ENCODE measurements around the gene NSUN7.
A peak's percentile ranks its signal among the peaks of the same experiment; 100 is the strongest.
"Not testable (repeated sequence)": the region's sequence is repeated elsewhere in the genome, so short reads cannot be mapped to it uniquely, and the experiment has no call there.

The NSUN7 gene, protein sequence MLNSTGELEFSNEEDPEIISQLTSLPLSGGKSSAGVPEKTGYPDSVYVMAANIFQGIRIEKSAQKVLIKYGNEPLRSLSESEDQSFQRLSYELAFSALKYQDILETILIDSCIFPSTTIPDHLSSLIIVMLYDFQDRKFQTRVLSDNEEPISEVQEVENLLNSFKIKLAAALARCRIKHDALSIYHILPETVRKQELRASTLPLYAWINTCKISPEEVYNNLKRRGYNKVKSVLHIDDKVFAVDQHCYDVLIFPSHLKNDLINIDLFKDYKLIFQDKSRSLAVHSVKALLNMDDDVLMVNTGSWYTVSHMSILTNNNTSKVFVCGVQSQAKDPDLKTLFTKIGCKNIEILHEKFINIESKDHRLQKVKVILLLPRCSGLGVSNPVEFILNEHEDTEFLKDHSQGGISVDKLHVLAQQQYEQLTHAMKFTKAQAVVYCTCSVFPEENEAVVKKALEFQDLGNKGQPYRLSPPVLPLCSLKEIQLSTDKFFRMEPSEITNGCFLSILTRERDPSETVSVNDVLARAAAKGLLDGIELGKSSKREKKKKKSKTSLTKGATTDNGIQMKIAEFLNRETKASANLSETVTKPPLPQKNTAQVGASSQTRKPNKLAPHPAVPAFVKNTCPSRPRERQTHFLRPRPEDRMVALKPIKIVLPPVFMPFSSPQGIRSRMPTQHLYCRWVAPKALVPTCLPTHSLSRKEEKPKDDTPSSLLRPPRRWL

DNA sequence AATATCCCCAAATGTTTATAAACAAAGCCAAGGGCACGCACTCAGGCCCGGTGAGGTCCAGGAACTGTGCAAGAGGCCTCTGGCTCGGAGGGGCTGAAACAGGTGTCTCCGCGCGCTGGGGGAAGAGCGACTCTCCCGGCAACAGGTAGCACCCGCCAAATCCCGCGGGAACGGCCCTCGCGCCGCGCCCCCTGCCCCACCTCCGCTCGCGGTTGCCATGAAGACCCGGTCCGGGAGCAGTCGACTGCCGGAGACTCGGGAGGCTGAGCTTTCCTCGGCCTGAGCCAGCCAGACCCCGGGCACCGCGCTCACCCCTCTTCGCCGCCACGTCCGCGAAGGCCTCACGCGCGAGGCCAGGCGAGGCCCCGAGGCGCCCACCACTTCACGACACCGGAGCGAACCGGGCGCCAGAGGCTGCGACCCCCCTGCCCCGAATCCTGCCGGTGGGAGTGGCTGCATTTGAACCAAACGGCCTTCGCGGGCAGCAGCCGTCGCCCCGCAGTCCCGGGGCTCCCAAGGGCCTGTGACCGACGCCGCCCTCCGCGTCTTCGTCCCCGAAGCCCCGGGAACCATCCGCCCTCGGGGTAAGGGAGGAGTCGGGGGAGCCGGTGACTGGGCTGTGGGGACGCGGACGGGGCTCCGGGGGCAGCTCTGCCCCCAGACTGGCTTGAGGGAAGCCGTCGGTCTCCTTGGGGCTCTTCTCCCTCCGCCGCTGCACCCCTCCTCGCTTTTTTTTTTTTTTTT, at the start of gene NSUN7:
TSS of gene NSUN7 (plus strand) at position 239 of the 744 bp plus-strand sequence. CDS start 739 bp downstream, outside the sequence.
- Histone ChIP-seq H3K27ac (peak within 1 kb of the TSS in 7 of 21 experiments; percentile 5 to 77 (median 51)), H3K4me3 (peak within 1 kb of the TSS; percentile 36 to 62 (median 46))

DNA sequence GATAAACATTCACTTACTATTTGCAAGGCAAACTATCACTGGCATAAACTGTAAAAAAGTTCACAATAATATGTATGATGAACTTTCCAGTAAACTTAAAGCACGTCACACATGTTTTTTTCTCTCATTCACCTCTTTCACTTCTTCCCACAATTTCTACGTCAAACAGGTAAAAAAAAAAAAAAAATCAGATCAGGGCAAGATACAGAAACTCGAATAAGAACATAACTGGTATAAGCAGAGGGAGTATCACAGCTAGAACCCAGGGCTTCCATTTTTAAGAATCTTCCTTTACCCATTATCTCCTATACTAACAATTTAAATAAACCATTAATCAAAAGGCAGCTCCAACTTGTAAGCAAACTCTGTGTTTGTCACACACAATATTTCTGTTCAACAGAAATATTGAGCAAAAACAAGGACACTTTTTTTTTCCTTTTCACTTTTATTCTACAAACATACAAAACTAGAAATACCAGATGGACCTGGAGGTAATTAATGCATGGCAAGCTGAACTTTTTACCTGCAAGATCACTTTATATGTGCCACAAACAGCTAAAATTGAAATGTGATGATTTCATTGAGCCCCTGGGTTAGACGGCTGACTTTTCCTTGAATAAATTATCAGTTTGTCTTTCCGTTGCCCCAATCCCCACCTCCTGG, 47.5 kb upstream of the NSUN7 start:
- Histone ChIP-seq H3K27ac (no peak overlapping the region), H3K4me3 (no peak overlapping the region)

DNA sequence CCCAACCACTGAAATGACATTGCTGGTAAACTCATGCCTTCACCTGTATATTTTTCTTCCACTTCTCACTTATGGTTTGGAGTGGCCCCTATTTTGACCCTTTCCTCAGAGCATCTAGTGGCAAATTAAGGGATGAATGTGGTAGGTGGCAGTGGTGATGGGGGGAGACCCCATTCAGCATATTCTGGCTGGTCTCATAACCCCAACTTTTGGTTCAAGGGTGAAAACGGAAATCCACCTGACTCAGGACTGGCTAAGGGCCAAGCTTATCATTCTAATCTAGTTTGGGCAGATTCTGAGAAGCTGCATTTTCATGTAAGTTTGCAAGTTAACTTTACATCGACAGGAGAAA, 47.0 kb upstream of the NSUN7 start:
- H3K27ac ChIP-seq, result no peak overlapping the region
- no peak overlapping the region for H3K4me3 ChIP-seq

DNA sequence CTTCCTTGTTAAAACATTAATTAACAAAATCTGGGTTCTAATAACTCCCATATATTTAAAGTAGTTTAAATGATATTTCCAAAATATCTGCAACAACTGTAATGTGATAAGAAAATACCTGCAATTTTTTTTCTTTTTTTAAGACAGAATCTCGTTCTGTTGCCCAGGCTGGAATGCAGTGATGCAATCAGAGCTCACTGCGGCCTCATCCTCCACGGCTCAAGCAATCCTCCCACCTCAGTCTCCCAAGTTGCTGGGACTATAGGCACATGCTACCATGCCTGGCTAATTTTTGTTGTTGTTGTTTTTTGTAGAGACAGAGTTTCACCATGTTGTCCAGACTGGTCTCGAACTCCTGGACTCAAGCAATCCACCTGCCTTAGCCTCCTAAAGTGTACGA, 45.7 kb upstream of the NSUN7 start:
- Histone ChIP-seq H3K27ac (no peak overlapping the region), H3K4me3 (no peak overlapping the region)

DNA sequence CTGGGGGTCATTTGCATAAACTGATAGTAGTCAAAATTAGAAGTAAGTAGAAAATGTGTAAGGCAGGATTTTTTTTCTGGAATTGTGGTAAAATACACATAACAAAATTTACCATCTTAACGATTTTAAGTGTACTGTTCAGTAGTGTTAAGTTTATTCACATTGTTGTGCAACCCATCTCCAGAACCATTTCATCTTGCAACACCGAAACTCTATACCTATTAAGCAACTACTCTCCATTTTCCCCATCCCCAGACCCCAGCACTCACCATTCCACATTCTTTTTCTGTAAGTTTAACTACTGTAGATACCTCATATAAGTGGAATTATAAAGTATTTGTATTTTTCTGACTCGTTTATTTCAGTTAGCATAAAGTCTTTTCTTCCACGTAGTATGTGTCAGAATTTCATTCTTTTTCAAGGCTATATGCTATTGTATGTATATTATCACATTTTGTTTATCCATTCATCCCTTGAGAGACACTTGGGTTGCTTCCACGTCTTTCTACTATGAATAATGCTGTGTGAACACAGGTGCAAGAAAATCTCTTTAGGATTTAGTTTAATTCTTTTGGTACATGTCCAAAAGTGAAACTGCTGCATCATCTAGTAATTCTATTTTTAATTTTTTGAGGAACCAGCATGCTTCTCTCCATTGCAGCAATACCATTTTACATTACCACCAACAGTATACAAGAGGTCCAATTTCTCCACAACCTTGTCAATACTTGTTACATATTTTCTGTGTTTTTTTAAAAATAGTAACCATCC, 39.1 kb upstream of the NSUN7 start:
- no peak overlapping the region for H3K27ac ChIP-seq
- H3K4me3 ChIP-seq, result no peak overlapping the region

DNA sequence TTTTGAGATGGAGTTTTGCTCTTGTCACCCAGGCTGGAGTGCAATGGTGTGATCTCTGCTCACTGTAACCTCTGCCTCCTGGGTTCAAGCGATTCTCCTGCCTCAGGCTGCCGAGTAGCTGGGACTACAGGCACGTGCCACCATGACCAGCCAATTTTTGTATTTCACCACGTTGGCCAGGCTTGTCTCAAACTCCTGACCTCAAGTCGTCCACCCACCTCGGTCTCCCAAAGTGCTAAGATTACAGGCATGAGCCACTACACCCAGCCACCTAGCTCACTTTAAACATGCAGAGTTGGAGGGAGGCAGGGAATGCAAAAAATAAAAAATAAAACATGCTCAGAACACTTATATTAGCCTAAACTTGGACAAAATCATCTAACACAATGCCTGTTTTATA, 36.8 kb upstream of the NSUN7 start:
- not testable (repeated sequence) for H3K27ac ChIP-seq, H3K4me3 ChIP-seq

DNA sequence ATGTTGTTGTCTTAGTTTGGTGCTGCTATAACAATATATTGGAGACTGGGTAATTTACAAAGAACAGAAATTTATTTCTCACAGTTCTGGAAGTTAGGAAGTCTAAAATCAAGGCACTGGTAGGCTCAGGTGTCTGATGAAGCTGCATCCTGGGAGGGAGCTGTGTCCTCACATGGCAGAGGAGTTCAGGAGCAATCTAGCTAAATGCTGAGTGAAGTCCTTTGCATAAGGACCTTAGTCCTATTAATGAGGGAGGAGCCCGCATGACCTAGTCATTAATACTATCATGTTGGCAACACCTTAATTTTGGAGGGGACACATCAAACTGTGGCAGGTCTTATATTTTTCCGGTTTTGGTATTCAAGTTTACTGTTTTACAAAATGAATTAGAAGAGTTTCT, 36.0 kb upstream of the NSUN7 start:
- H3K4me3 ChIP-seq, result no peak overlapping the region
- H3K27ac ChIP-seq, result no peak overlapping the region

DNA sequence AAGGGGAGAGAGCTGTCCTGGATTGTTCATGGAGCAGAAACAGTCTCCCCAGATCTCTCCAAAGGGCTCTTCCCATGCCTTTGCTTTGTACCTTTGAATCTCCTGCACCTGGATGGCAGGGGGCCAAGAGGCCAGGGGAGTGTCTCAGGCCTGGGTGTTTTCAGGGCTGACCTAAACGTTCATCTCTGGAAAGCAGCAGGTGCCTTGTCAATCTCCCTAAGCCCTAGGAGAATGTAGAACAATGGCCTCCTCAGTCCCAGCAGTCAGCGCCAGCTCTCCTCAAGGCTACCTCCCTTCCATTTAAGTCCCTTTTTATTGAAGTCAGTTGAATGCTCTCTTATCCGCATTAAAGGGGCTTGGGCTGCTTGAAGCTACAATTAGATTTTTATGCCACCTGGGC, 31.2 kb upstream of the NSUN7 start:
- H3K4me3 ChIP-seq, result no peak overlapping the region
- no peak overlapping the region for H3K27ac ChIP-seq

DNA sequence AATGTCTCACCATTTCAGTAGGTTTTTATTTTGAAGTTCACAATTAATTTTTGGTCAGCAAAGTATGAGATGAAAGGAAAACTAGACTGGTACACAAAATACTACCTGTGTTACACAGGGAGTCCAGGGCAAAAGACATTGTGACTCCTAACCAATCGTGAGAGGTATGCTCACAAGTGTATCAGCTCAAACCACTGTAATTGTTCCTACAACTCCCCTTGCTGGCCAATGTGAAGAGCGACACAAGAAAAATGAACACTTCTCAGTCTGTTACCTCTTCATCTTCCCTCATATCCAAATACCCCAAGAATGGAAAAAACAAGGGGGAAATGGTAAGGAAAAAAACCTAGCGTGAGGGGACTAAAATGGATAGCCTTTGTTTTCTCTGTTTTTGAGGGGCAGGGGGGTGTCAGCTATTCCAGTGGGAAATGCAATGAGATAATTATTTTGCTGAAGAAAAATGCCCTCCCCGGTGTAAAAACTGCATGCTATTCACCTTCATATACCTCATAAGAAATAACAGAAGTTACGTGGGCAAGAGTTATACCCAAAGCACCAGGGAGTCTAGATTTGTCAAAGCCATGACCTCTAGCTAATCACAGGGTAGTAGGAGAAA, 30.6 kb upstream of the NSUN7 start:
- Histone ChIP-seq H3K27ac (no peak overlapping the region), H3K4me3 (no peak overlapping the region)

DNA sequence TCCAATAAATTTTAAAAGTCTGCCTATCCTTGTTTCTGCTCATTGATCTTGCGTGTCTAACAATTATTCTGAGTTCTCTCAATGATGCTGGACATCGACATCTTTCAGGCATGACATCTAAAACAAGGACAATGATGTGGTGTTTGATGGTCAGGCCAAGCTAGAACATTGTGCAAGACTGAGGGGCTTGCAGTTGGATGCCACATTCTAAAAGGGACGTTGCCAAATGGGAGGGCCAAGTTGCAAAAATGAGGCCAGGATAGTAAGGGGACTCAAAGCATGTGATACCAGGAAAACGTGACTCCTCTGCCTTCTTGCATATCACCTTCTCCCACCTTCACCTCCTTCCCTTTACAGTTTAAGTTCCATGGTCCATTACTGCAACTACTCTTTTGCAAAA, 29.4 kb upstream of the NSUN7 start:
- Histone ChIP-seq H3K4me3 (no peak overlapping the region), H3K27ac (no peak overlapping the region)

DNA sequence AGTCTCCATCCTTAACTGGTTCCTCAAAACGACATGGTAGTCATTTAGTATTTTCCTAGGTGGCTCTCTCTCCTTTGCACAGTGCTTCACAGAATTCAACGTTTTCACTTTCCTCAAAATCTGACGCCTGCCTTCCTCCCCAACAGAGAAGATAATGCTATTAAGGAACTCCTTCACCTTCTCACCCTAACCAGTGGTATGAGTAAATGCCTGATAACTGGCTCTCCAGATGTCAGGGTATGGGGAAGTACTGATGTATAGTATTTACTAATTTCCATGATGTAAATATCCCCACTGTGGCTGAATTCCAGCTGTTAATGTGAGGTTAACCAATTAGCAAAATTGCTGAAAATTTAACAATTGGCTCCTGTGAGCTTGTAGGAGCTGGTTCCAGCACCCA, 28.8 kb upstream of the NSUN7 start:
- Histone ChIP-seq H3K27ac (peak overlapping the region in 1 of 21 experiments; percentile 31), H3K4me3 (no peak overlapping the region)

DNA sequence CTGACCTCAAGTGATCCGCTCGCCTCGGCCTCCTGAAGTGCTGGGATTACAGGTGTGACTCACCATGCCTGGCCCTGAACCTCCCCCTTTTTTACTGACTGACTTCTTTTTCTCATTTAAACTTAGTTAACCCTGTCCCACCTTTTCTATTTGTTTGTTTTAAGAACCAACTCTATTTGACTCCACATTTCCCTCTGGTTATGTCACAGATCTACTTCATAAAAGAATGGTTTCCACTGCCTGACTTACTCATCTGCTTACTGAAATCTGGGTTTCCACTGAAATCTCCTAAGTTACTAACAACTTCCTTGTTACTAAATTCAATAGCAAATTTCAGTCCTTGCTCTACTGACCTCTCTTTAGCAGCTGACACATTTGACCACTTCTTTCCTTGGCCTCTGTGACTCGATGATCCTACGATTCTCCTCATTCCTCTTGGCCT, 28.0 kb upstream of the NSUN7 start:
- no peak overlapping the region for H3K4me3 ChIP-seq
- peak overlapping the region in 14 of 21 experiments; percentile 15 to 63 (median 47) for H3K27ac ChIP-seq

DNA sequence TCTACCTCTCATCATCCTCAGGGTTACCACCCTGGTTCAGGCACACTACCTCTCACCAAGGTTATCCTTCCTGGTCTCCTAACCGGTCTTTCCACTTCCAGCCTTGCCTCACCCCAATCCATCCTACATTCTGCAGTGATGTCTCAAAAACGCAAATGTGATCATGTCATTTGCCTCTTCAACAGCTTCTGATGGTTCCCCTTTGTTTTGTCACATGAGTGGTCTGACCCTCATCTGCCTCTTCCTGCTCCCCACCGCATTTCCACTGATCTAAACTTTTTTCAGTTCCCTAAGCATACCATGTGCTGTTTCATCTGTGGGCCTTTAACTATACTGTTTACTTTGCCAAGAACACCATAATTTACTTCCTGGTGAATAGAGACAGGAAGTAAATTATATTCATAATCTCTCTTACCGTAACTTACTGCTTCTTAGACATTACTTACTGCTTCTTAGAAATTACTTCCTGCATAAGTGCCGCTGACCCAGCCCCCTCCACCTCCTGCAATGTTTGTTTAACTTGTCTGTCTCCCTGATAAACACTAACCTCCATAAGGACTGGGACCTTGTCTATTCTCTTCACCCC, 27.1 kb upstream of the NSUN7 start:
- Histone ChIP-seq H3K27ac (peak overlapping the region in 17 of 21 experiments; percentile 18 to 65 (median 45)), H3K4me3 (no peak overlapping the region)

DNA sequence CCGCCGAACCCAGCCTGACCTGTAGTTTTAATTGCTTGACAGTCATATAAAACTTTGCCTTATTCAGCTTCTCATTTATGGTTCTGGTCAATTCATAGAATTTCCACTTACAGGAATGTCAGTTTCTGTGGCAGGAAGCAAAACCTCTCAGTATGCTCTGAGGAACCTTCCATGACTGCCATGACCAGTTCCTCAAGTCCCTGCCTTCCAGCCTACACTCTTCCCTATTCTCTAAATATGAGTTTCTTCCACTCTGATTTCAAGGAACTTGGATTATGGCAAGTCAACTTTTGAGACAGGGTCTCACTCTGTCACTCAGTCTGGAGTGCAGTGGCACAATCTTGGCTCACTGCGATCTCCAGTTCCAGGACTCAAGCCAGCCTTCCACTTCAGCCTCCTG, 26.0 kb upstream of the NSUN7 start:
- H3K27ac ChIP-seq, result peak overlapping the region in 6 of 21 experiments; percentile 18 to 65 (median 55)
- no peak overlapping the region for H3K4me3 ChIP-seq

DNA sequence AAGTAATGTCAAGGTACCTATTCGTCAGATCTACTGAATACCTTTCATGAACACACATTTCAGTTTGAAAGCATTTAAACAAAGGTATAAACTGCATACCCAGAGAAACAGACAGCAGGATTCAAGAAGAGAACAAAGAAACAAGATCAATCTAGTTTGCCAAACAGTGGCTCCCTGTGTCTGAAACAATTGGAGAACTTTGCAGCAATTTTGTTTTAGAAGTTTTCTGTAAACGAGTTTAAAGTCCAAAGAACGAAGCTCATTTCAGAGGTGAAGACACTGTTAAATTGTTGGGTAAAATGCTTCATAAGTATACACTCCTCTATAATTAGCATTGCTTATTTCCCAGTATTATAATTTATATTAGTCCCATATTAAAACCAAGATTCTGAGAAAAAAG, 21.4 kb upstream of the NSUN7 start:
- no peak overlapping the region for H3K4me3 ChIP-seq
- no peak overlapping the region for H3K27ac ChIP-seq

DNA sequence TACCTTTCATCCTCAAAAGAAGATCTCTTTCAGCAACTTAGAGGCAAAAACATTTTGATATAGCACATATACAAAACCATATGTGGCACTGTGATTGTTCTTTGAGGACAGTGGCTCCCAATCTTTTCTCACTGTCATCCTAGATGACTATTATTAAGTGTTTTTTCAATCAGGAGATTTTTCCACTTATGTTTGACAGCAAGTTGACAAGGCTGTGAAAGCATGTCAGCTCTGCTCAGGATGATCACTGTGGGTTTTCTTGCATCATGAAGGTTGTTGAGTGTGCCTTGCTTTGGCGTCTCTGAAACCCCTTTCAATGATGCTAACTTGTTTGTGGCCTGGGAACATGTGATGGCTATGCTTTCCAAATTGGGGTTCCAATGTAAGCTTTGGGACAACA, 20.2 kb upstream of the NSUN7 start:
- no peak overlapping the region for H3K4me3 ChIP-seq
- H3K27ac ChIP-seq, result no peak overlapping the region

DNA sequence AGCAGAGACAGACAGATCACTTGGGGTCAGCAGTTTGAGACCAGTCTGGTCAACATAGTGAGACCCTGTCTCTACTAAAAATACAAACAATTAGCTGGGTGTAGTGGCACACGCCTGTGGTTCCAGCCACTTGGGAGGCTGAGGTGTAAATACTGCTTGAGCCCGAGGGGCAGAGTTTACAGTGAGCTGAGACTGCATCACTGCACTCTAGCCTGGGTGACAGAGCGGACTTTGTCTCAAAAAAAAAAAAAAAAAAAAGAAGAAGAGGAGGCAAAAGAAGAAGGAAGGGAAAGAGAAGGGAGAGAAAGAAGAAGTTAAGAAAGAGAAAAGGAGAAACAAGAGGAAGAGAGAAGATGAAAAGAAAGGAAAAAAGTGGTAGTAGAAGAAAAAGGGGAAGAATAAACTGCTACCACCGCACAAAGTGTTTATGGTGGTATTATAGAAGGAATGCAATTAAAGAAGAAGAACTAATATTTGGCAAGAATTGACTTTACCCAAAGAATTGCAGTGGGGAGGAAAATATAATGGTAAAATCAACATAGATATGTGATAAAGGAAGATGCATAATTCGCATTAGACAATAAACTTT, 19.6 kb upstream of the NSUN7 start:
- peak overlapping the region in 1 of 21 experiments; percentile 44 for H3K27ac ChIP-seq
- no peak overlapping the region for H3K4me3 ChIP-seq

DNA sequence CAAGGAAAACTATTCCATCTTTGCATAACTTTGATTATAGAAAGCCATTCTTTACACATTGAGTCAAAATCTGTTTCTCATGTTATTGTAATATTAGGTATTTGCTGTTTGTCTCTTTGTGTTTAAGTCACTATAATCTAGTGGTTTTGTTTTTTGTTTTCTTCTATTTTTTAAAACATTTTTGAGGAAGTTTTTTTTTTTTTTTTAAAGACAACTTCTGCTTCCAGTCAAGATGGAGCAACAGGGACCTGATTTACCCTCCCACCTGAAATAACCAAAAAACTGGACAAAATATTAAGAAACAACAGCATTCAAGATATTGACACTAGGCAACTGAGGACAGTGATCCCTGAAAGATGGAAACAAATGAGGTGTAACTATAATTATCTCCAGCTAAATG, 18.4 kb upstream of the NSUN7 start:
- no peak overlapping the region for H3K4me3 ChIP-seq
- H3K27ac ChIP-seq, result peak overlapping the region in 6 of 21 experiments; percentile 6 to 63 (median 31)

All from skin epidermis (tissue), 12 donors.